HEK293 (cell line): ENCODE measurements around the gene GRID2.

Experiments
- CTCF ChIA-PET: fragments of 350-600 bp; formaldehyde crosslinking; extraction: SDS; loops from one replicate; lab custom pipeline; 2021; ENCODE audit warnings: antibody characterized with exemption; lab: Yijun Ruan, JAX
- POLR2A ChIA-PET: fragments of 300-600 bp; formaldehyde crosslinking; extraction: SDS; loops from one replicate; lab custom pipeline; 2020; ENCODE audit warnings: antibody characterized with exemption, inconsistent platforms; lab: Yijun Ruan, JAX
- H3K27ac ChIP-seq: fragments of 200-500 bp; sonication (Bioruptor generic); 2 replicates; pipeline ENCODE4 v1.5.1; 2014; ENCODE audit warnings: low read depth, low read length, control low read depth, inconsistent platforms; ENCODE audit errors: extremely low read depth
- H3K36me3 ChIP-seq, 2 experiments: fragments of 200-500 bp in 1 of 2; sonication (Bioruptor generic) in 1 of 2; 1 replicate in 1 of 2; 2 replicates in 1 of 2; pipeline ENCODE4 v1.5.1; 2014 to 2017; ENCODE audit warnings: inconsistent platforms in 2 of 2, low read length in 2 of 2; ENCODE audit not compliant: control insufficient read depth in 2 of 2, insufficient read depth in 1 of 2
- H3K4me1 ChIP-seq: fragments of 200-500 bp; sonication (Bioruptor generic); 2 replicates; pipeline ENCODE4 v1.5.1; 2014; ENCODE audit warnings: mild to moderate bottlenecking, low read length, inconsistent platforms; ENCODE audit not compliant: control insufficient read depth, insufficient read depth
- H3K4me3 ChIP-seq: 2 replicates; pipeline ENCODE4 v1.5.1; 2011; ENCODE audit warnings: low read depth, mild to moderate bottlenecking, control low read depth, low read length, moderate library complexity
- H3K9me3 ChIP-seq: fragments of 200-500 bp; sonication (Bioruptor generic); 2 replicates; pipeline ENCODE4 v1.5.1; 2014; ENCODE audit warnings: low read depth, low read length, inconsistent platforms; ENCODE audit not compliant: control insufficient read depth, insufficient read depth
- BCL11A ChIP-seq: fragments of 450-650 bp; formaldehyde crosslinking; IDR thresholded peaks from 2 replicates; pipeline ENCODE4 v1.5.1; 2016; ENCODE audit warnings: low read depth, missing biosample characterization, missing genetic modification characterization
- GLIS1 ChIP-seq: fragments of 450-650 bp; formaldehyde crosslinking; IDR thresholded peaks from 2 replicates; pipeline ENCODE4 v1.5.1; 2016; ENCODE audit warnings: missing biosample characterization, missing genetic modification characterization
- KLF17 ChIP-seq: fragments of 450-650 bp; formaldehyde crosslinking; IDR thresholded peaks from 2 replicates; pipeline ENCODE4 v1.5.1; 2016; ENCODE audit warnings: missing biosample characterization, missing genetic modification characterization
- SP2 ChIP-seq: fragments of 450-650 bp; formaldehyde crosslinking; IDR thresholded peaks from 2 replicates; pipeline ENCODE4 v1.5.1; 2016; ENCODE audit warnings: missing biosample characterization, missing genetic modification characterization
- SP3 ChIP-seq: fragments of 450-650 bp; formaldehyde crosslinking; IDR thresholded peaks from 2 replicates; pipeline ENCODE4 v1.5.1; 2016; ENCODE audit warnings: missing biosample characterization, missing genetic modification characterization
- TRIM28 ChIP-seq: IDR thresholded peaks from 2 replicates; pipeline ENCODE4 v1.6.1; 2011; ENCODE audit warnings: low read length, control low read depth, borderline replicate concordance
- ZBTB11 ChIP-seq: fragments of 450-650 bp; formaldehyde crosslinking; conservative IDR thresholded peaks from 2 replicates; pipeline ENCODE4 v1.5.1; 2016; ENCODE audit warnings: low read depth, missing biosample characterization, missing genetic modification characterization
- ZNF121 ChIP-seq: fragments of 450-650 bp; formaldehyde crosslinking; IDR thresholded peaks from 2 replicates; pipeline ENCODE4 v1.5.1; 2016; ENCODE audit warnings: missing biosample characterization, missing genetic modification characterization
- ZNF19 ChIP-seq: fragments of 450-650 bp; formaldehyde crosslinking; IDR thresholded peaks from 2 replicates; pipeline ENCODE4; 2016; ENCODE audit warnings: missing biosample characterization, missing genetic modification characterization, low read depth
- ZNF221 ChIP-seq: fragments of 450-650 bp; formaldehyde crosslinking; IDR thresholded peaks from 2 replicates; pipeline ENCODE4 v1.5.1; 2017; ENCODE audit warnings: missing biosample characterization, missing genetic modification characterization, borderline replicate concordance
- ZNF23 ChIP-seq: fragments of 450-650 bp; formaldehyde crosslinking; IDR thresholded peaks from 2 replicates; pipeline ENCODE4 v1.5.1; 2016; ENCODE audit warnings: missing biosample characterization, missing genetic modification characterization, borderline replicate concordance
- ZNF292 ChIP-seq: fragments of 450-650 bp; formaldehyde crosslinking; IDR thresholded peaks from 2 replicates; pipeline ENCODE4 v1.5.1; 2016; ENCODE audit warnings: low read depth, missing biosample characterization, missing genetic modification characterization, borderline replicate concordance
- ZNF350 ChIP-seq: fragments of 450-650 bp; formaldehyde crosslinking; IDR thresholded peaks from 2 replicates; pipeline ENCODE4 v1.5.0; 2017; ENCODE audit warnings: missing biosample characterization, mild to moderate bottlenecking, missing genetic modification characterization
- ZNF354C ChIP-seq: fragments of 450-650 bp; formaldehyde crosslinking; IDR thresholded peaks from 2 replicates; pipeline ENCODE4 v1.5.1; 2016; ENCODE audit warnings: missing biosample characterization, missing genetic modification characterization, low read depth, borderline replicate concordance
- ZNF394 ChIP-seq: fragments of 450-650 bp; formaldehyde crosslinking; IDR thresholded peaks from 2 replicates; pipeline ENCODE4 v1.5.1; 2016; ENCODE audit warnings: missing biosample characterization, missing genetic modification characterization, mild to moderate bottlenecking, moderate library complexity, borderline replicate concordance
- ZNF501 ChIP-seq: fragments of 450-650 bp; formaldehyde crosslinking; IDR thresholded peaks from 2 replicates; pipeline ENCODE4 v1.5.1; 2016; ENCODE audit warnings: missing biosample characterization, missing genetic modification characterization
- ZNF549 ChIP-seq: fragments of 450-650 bp; IDR thresholded peaks from 2 replicates; pipeline ENCODE4 v1.5.1; 2018; ENCODE audit warnings: missing biosample characterization, missing genetic modification characterization, mild to moderate bottlenecking, inconsistent platforms, moderate library complexity
- ZNF621 ChIP-seq: fragments of 450-650 bp; formaldehyde crosslinking; IDR thresholded peaks from 2 replicates; pipeline ENCODE4 v1.5.1; 2017; ENCODE audit warnings: missing biosample characterization, missing genetic modification characterization
- ZNF654 ChIP-seq: fragments of 450-650 bp; formaldehyde crosslinking; IDR thresholded peaks from 2 replicates; pipeline ENCODE4 v1.5.1; 2016; ENCODE audit warnings: low read depth, missing biosample characterization, missing genetic modification characterization
- ZSCAN30 ChIP-seq: fragments of 450-650 bp; IDR thresholded peaks from 2 replicates; pipeline ENCODE4 v1.5.1; 2018; ENCODE audit warnings: missing biosample characterization, mild to moderate bottlenecking, missing genetic modification characterization, moderate library complexity
- TF ChIP-seq, protein P1 (sequence below): fragments of 450-650 bp; formaldehyde crosslinking; IDR thresholded peaks from 2 replicates; pipeline ENCODE4 v1.5.1; 2016; ENCODE audit warnings: missing biosample characterization, missing genetic modification characterization
- TF ChIP-seq, protein P2 (sequence below): fragments of 450-650 bp; formaldehyde crosslinking; IDR thresholded peaks from 2 replicates; pipeline ENCODE4 v1.5.1; 2017; ENCODE audit warnings: missing biosample characterization, missing genetic modification characterization
- TF ChIP-seq, protein P3 (sequence below): fragments of 450-650 bp; formaldehyde crosslinking; IDR thresholded peaks from 2 replicates; pipeline ENCODE4 v1.5.1; 2016; ENCODE audit warnings: missing biosample characterization, missing genetic modification characterization

Gene GRID2

DNA sequence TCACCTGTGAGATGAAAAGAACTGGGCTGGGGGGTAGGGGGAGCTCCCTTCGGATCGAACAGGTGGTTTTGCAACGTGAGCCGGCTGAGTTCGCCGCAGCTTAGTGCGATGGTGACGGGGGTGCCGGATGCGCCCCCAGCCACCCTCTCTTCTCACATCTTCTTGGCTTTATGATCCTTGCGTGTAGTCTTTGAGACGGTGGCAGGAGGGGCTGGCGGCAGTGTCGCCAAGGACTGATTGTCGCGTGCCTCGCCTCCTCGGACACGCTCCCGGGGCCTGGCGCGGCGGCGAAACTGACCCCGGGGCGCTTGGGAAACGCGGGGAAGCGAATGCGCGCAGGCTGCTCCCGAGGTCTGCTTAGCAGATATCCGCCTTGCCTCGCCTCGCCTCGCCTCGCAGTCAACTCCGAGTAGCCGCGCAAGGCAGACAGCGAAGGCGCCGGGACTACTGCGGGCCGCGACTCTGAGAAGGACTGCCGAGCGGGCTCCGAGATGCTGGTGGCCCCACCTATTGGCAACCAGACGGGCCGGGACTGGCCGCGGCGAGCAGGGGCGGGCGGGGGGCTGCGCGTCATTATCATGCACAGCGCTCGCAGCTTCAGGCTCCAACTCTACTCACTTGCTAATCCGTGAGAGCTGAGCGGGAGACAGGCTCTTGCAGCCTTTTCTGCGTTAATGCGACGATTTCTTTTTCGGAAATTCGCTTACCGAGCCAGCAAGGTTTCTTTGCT lies 1.5 kb downstream of the GRID2 start (continued):
- 0 out of 2 replicates have a peak, but pooled peaks have one; percentile 21 for TF ChIP-seq ZNF501 (tag by site-specific recombination)
- TF ChIP-seq ZNF121: no peak

GRCh38 chr4:92305878-92306520 lies 2.2 kb downstream of the GRID2 start:
- ChIA-PET POLR2A (no interaction called here), CTCF (interaction anchor here (0.7 kb wide), 1 partner anchor 50 kb away, joined by 4 read pairs; no protein-coding TSS in a partner anchor)
- Histone ChIP-seq H3K36me3 (no peaks in the 10 kb centered on the region), H3K4me1 (no peaks in the 10 kb centered on the region), H3K4me3 (peak overlapping the region; percentile 38), H3K9me3 (no peaks in the 10 kb centered on the region), H3K27ac (peak overlapping the region; percentile 55; the same call in 1 of the 2 replicates)
- TF ChIP-seq TRIM28 (peak; percentile 66; the same call in 1 of the 2 replicates), SP3 (tag by site-specific recombination) (0 out of 2 replicates have a peak, but pooled peaks have one; percentile 3), ZNF350 (no peak), GLIS1 (tag by site-specific recombination) (peak; percentile 43), ZNF394 (tag by site-specific recombination) (peak; percentile 57; the same call in 1 of the 2 replicates), SP2 (tag by site-specific recombination) (no peak), ZBTB11 (no peak)

DNA sequence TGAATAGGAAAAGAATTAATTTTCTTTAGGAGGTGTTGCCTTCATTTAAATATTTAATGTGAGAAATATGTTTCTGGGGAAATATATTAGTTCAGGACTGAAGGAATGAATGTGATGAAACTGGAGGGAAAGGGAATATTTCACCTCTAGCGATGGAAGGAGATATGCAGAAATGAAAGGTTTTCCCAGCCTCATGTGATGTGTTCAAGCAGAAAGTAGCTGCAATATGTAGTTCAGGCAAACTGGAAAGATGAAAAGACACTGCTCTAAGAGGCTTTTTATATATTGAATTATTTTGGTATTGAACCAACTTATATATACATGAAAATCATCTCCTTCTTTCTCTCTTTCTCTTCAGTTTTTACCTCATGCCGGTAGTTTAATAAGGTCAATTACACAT lies 3.4 kb downstream of the GRID2 start:
- POLR2A ChIA-PET: no interaction called here
- TF ChIP-seq, protein P1, sequence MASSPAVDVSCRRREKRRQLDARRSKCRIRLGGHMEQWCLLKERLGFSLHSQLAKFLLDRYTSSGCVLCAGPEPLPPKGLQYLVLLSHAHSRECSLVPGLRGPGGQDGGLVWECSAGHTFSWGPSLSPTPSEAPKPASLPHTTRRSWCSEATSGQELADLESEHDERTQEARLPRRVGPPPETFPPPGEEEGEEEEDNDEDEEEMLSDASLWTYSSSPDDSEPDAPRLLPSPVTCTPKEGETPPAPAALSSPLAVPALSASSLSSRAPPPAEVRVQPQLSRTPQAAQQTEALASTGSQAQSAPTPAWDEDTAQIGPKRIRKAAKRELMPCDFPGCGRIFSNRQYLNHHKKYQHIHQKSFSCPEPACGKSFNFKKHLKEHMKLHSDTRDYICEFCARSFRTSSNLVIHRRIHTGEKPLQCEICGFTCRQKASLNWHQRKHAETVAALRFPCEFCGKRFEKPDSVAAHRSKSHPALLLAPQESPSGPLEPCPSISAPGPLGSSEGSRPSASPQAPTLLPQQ (tag by site-specific recombination): no peak
- TF ChIP-seq KLF17: no peak
- no peak for TF ChIP-seq ZNF621 (tag by site-specific recombination)
- TF ChIP-seq ZNF19 (tag by site-specific recombination): no peak
- TF ChIP-seq ZNF654 (tag by site-specific recombination): no peak
- no peak for TF ChIP-seq ZNF354C
- TF ChIP-seq BCL11A (tag by site-specific recombination): no peak
- TF ChIP-seq ZNF221: no peak
- TF ChIP-seq ZNF292: no peak
- TF ChIP-seq, protein P2, sequence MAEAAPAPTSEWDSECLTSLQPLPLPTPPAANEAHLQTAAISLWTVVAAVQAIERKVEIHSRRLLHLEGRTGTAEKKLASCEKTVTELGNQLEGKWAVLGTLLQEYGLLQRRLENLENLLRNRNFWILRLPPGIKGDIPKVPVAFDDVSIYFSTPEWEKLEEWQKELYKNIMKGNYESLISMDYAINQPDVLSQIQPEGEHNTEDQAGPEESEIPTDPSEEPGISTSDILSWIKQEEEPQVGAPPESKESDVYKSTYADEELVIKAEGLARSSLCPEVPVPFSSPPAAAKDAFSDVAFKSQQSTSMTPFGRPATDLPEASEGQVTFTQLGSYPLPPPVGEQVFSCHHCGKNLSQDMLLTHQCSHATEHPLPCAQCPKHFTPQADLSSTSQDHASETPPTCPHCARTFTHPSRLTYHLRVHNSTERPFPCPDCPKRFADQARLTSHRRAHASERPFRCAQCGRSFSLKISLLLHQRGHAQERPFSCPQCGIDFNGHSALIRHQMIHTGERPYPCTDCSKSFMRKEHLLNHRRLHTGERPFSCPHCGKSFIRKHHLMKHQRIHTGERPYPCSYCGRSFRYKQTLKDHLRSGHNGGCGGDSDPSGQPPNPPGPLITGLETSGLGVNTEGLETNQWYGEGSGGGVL (tag by site-specific recombination): no peak
- no peak for TF ChIP-seq ZNF549 (tag by site-specific recombination)
- TF ChIP-seq, protein P3, sequence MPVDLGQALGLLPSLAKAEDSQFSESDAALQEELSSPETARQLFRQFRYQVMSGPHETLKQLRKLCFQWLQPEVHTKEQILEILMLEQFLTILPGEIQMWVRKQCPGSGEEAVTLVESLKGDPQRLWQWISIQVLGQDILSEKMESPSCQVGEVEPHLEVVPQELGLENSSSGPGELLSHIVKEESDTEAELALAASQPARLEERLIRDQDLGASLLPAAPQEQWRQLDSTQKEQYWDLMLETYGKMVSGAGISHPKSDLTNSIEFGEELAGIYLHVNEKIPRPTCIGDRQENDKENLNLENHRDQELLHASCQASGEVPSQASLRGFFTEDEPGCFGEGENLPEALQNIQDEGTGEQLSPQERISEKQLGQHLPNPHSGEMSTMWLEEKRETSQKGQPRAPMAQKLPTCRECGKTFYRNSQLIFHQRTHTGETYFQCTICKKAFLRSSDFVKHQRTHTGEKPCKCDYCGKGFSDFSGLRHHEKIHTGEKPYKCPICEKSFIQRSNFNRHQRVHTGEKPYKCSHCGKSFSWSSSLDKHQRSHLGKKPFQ: no peak
- TF ChIP-seq ZNF23 (tag by site-specific recombination): no peak
- no peak for TF ChIP-seq ZSCAN30 (tag by site-specific recombination)

More for the DNA sequence above, 3.4 kb downstream of the GRID2 start:
- no peak overlapping the region for H3K27ac ChIP-seq
- no peaks in the 10 kb centered on the region for H3K9me3 ChIP-seq
- H3K4me3 ChIP-seq: no peak overlapping the region
- CTCF ChIA-PET: no interaction called here
- no peaks in the 10 kb centered on the region for H3K4me1 ChIP-seq
- no peaks in the 10 kb centered on the region for H3K36me3 ChIP-seq
